Fibroblast of lung (primary cell): ENCODE measurements around the gene NKD1. TPM values are rescaled to one million over a fixed set of nuclear protein-coding genes. Genes with fewer than 3 reads are reported as not detected.

ENCODE experiments used
- DNase-seq, 2 donors: peaks; one replicate each; pipeline versions ENCODE4 v3.0.0 to v3.0.0-alpha.2; 2010; ENCODE audit warnings: low read depth in 2 of 2
- H2AFZ ChIP-seq: 2 replicates; pipeline ENCODE4 v1.5.1; 2012; ENCODE audit warnings: low read length, control low read depth, inconsistent platforms
- H3K27ac ChIP-seq: 2 replicates; pipeline ENCODE4 v1.5.1; 2011; ENCODE audit warnings: low read length, control low read depth; ENCODE audit not compliant: insufficient read depth
- H3K27me3 ChIP-seq: 2 replicates; pipeline ENCODE4 v1.5.1; 2011; ENCODE audit warnings: mild to moderate bottlenecking, low read length; ENCODE audit not compliant: control insufficient read depth, insufficient read depth
- H3K36me3 ChIP-seq: 2 replicates; pipeline ENCODE4 v1.5.1; 2011; ENCODE audit warnings: low read length; ENCODE audit not compliant: control insufficient read depth, insufficient read depth
- H3K4me1 ChIP-seq: 2 replicates; pipeline ENCODE4 v1.5.1; 2011; ENCODE audit warnings: low read length; ENCODE audit not compliant: control insufficient read depth, insufficient read depth; ENCODE audit errors: extremely low read depth
- H3K4me2 ChIP-seq: 2 replicates; pipeline ENCODE4 v1.5.1; 2011; ENCODE audit warnings: low read length, control low read depth; ENCODE audit not compliant: insufficient read depth; ENCODE audit errors: extremely low read depth
- H3K4me3 ChIP-seq, 4 experiments: fragments of 200-600 bp in 1 of 4; sonication (generic) in 1 of 4; replicated peaks in 1 of 4; 2 replicates each; pipeline ENCODE4 v1.5.1; 2011 to 2016; ENCODE audit warnings: low read length in 4 of 4, low read depth in 3 of 4, mild to moderate bottlenecking in 3 of 4, control low read depth in 2 of 4, inconsistent platforms in 1 of 4, mixed read lengths in 1 of 4; ENCODE audit not compliant: insufficient read depth in 1 of 4; ENCODE audit errors: control extremely low read depth in 1 of 4
- H3K79me2 ChIP-seq: 2 replicates; pipeline ENCODE4 v1.5.1; 2012; ENCODE audit warnings: mild to moderate bottlenecking, low read length, inconsistent platforms; ENCODE audit not compliant: control insufficient read depth, insufficient read depth
- H3K9ac ChIP-seq: 2 replicates; pipeline ENCODE4 v1.5.1; 2011; ENCODE audit warnings: mild to moderate bottlenecking, low read length, control low read depth; ENCODE audit not compliant: insufficient read depth
- H3K9me3 ChIP-seq: 2 replicates; pipeline ENCODE4 v1.5.1; 2012; ENCODE audit warnings: low read depth, low read length; ENCODE audit not compliant: control insufficient read depth, insufficient read depth
- H4K20me1 ChIP-seq: 2 replicates; pipeline ENCODE4 v1.5.1; 2011; ENCODE audit warnings: low read length; ENCODE audit not compliant: control insufficient read depth, insufficient read depth; ENCODE audit errors: extremely low read depth
- EZH2 ChIP-seq: IDR thresholded peaks from 2 replicates; pipeline ENCODE4 v1.5.1; 2012; ENCODE audit warnings: low read length, control low read depth, mild to moderate bottlenecking; ENCODE audit errors: missing control alignments
- polyA plus RNA-seq, 2 donors: library from polyadenylated mRNA; depleted of rRNA in 1 of 2; stranded (reverse) in 1 of 2; unstranded in 1 of 2; fragments of >200 nt; gene quantifications; 2 replicates each; pipeline ENCODE4 v1.2.1, GENCODE V29; 2011 to 2012; ENCODE audit warnings: missing spikeins in 1 of 2
- total RNA-seq: library from RNA; depleted of rRNA; stranded (reverse); fragments of >200 nt; gene quantifications from 2 replicates; pipeline ENCODE4 v1.2.1, GENCODE V29; 2014
- TF ChIP-seq, protein P1 (sequence below), 2 donors: IDR thresholded peaks in 1 of 2; conservative IDR thresholded peaks in 1 of 2; 1 replicate in 1 of 2; 2 replicates in 1 of 2; pipeline ENCODE4 v1.5.1; 2011 to 2012; ENCODE audit warnings: low read length in 2 of 2, control low read depth in 1 of 2, inconsistent platforms in 1 of 2, low read depth in 1 of 2, mild to moderate bottlenecking in 1 of 2

Gene NKD1
- total and polyA plus RNA-seq, 2 donors (not counting 1 experiment from before 2014, with no cell fraction given): under 0.01 to 0.12 TPM

GRCh38 chr16:50546125-50546524 is 2.1 kb upstream of the NKD1 start:
- Histone ChIP-seq H3K36me3 (no peaks in the 10 kb centered on the region), H3K9me3 (no peaks in the 10 kb centered on the region), H3K4me2 (no peak overlapping the region), H3K79me2 (no peaks in the 10 kb centered on the region), H3K4me1 (no peaks in the 10 kb centered on the region), H3K27ac (no peak overlapping the region), H3K4me3 (no peak overlapping the region), H3K27me3 (peaks cover 48% of the 10 kb centered on the region), H3K9ac (no peak overlapping the region), H4K20me1 (no peaks in the 10 kb centered on the region), H2AFZ (no peak overlapping the region)
- DNase-seq: no peak
- TF ChIP-seq EZH2: no peak

GRCh38 chr16:50547340-50548124 is 664 bp upstream of the NKD1 start:
- H3K79me2 ChIP-seq: no peaks in the 10 kb centered on the region

DNA sequence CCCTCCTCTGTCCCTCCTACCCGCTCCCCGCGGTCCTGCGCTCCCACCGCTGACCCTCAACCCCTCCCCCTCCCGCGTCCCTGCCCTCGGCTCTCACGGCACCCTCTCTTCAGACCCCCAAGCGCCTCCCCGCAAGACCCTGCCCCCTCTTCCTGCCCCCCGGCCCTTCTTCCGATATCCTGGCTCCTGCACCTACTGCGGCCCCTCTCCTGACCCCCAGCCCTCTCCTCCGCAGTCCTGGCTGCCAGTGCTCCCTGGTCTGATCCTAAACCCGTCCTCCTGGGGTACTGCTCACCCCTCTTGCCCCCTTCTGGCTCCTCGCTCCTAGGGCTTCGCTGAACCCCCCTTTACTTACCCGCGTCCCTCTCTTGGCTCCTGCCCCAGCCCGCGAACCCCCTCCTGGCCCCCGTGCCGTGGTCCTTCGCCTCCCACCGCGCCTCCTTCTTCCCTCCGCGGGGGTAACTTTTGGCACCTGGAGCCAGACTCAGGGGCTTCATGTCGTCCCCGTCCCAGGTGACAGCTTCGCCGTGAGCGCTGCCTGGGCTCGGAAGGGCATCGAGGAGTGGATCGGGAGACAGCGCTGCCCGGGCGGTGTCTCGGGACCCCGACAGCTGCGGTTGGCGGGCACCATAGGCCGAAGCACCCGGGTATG is 839 bp downstream of the NKD1 start:
- Histone ChIP-seq H2AFZ (no peak overlapping the region), H3K27me3 (peaks cover 52% of the 10 kb centered on the region), H3K27ac (no peak overlapping the region), H3K79me2 (no peaks in the 10 kb centered on the region), H3K4me3 (peak overlapping the region in 1 of 4 experiments; percentile 38), H3K9ac (no peak overlapping the region), H3K9me3 (no peaks in the 10 kb centered on the region), H4K20me1 (no peaks in the 10 kb centered on the region), H3K4me2 (peak overlapping the region; percentile 51), H3K4me1 (no peaks in the 10 kb centered on the region), H3K36me3 (no peaks in the 10 kb centered on the region)
- TF ChIP-seq EZH2: peak; percentile 0
- TF ChIP-seq, protein P1, sequence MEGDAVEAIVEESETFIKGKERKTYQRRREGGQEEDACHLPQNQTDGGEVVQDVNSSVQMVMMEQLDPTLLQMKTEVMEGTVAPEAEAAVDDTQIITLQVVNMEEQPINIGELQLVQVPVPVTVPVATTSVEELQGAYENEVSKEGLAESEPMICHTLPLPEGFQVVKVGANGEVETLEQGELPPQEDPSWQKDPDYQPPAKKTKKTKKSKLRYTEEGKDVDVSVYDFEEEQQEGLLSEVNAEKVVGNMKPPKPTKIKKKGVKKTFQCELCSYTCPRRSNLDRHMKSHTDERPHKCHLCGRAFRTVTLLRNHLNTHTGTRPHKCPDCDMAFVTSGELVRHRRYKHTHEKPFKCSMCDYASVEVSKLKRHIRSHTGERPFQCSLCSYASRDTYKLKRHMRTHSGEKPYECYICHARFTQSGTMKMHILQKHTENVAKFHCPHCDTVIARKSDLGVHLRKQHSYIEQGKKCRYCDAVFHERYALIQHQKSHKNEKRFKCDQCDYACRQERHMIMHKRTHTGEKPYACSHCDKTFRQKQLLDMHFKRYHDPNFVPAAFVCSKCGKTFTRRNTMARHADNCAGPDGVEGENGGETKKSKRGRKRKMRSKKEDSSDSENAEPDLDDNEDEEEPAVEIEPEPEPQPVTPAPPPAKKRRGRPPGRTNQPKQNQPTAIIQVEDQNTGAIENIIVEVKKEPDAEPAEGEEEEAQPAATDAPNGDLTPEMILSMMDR (conservative IDR thresholded peaks at IDR 0.05 in 1 of 2, IDR thresholded peaks at IDR 0.05 in 1 of 2; ENCODE audit: low read depth in 1 of 2, low read length in 2 of 2): no peak
- DNase-seq: no peak

More at GRCh38 chr16:50547340-50548124, 664 bp upstream of the NKD1 start:
- H2AFZ ChIP-seq: no peak overlapping the region
- no peaks in the 10 kb centered on the region for H3K36me3 ChIP-seq
- peak overlapping the region; percentile 78 for H3K4me2 ChIP-seq
- H3K4me1 ChIP-seq: no peaks in the 10 kb centered on the region
- TF ChIP-seq, protein P1 (conservative IDR thresholded peaks at IDR 0.05 in 1 of 2, IDR thresholded peaks at IDR 0.05 in 1 of 2; ENCODE audit: low read depth in 1 of 2, low read length in 2 of 2): peak in 1 of 2 donors; percentile 7
- peak; percentile 61 for TF ChIP-seq EZH2
- H3K27me3 ChIP-seq: peaks cover 54% of the 10 kb centered on the region
- H3K27ac ChIP-seq: no peak overlapping the region
- no peaks in the 10 kb centered on the region for H3K9me3 ChIP-seq
- peak in 1 of 2 donors; percentile 4 for DNase-seq
- peak overlapping the region; percentile 17 to 56 (median 42) for H3K4me3 ChIP-seq
- H3K9ac ChIP-seq: no peak overlapping the region
- no peaks in the 10 kb centered on the region for H4K20me1 ChIP-seq
